NCI-H82 treated with DMSO at 0.1 percent for 48 hours (cell line): ENCODE data around the gene ADGRB3.
"Not testable (repeated sequence)": the region's sequence is repeated elsewhere in the genome, so short reads cannot be mapped to it uniquely, and the experiment has no call there.

Experiments used
- DNase-seq: peaks from one replicate; lab custom pipeline; 2025; ENCODE audit not compliant: unreplicated experiment; lab: John Stamatoyannopoulos, UW

Gene ADGRB3

DNA sequence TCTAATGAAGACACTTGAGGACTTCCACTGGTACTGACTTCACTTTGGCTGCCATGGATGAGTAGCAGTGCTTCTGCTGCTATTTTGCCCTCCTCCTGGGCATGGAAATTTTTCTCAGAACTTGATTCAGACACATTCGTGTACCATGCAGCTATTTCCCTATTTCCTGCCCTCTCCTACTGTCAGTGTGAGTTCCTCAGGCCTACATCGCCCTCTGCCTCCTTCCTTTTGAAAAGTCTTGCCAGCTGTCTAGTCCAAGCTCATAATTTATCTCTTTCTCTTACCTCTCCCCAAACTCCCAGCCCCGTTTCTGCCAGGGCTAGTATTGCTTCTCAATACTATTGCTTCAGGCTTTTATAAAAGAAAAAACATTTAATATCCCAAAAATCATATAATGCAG lies 470.2 kb downstream of the ADGRB3 start:
- no peak for DNase-seq

DNA sequence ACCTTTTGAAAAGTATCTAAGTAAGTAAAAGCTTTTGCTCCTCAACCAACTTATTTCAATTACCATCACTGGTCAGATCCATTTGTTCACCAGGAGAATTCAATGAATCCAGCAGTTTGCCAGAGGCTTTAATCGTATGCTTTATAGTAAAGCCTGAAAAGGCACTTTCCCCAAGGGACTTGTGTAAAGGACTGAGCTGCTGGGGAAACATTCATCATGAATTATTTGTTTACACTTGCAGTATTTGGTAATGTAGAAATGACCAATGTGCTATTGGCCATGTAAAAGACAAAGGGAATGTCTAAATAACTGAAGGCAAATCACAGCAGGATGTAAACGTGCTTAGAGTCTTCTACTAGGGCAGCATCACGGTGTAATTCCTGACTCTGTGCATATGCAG lies 471.4 kb downstream of the ADGRB3 start:
- no peak for DNase-seq

DNA sequence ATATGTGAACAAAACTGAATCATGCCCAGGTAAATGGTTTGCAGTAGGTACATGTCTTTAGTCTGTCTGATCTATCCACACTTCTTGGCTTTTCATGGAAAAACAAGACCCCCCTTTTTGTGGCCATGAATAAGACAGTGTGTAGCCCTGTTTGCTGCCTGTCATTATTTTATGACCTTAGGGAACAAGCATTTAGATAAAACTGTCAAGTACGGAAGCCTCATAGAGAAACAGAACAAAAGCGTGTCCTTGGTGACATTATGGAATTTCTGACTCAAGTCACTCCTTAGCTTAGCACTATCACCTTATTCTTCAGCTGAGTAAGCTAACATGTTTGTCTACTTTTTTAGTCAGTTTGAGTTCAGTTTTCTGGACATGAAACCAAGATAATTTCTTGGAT lies 476.2 kb downstream of the ADGRB3 start:
- DNase-seq: no peak

DNA sequence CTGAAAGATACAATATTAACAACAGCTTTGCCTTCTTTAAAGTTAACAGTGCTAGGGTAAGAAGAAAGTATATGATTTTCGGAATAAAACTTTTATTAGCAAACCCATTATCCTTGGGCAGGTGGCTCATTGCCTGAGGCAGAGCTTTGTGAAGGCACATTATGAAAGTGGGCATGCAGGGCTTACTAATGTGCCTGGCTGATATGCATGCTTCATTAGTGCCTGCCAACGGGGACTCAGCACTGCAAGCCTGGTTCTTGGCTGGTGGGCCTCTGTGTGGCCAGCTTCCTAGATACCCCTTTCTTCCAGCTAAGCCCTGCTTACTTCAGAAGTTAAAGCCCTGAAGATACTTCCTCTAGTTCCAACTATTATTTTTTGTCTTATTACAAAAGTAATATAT lies 481.6 kb downstream of the ADGRB3 start:
- DNase-seq: no peak

DNA sequence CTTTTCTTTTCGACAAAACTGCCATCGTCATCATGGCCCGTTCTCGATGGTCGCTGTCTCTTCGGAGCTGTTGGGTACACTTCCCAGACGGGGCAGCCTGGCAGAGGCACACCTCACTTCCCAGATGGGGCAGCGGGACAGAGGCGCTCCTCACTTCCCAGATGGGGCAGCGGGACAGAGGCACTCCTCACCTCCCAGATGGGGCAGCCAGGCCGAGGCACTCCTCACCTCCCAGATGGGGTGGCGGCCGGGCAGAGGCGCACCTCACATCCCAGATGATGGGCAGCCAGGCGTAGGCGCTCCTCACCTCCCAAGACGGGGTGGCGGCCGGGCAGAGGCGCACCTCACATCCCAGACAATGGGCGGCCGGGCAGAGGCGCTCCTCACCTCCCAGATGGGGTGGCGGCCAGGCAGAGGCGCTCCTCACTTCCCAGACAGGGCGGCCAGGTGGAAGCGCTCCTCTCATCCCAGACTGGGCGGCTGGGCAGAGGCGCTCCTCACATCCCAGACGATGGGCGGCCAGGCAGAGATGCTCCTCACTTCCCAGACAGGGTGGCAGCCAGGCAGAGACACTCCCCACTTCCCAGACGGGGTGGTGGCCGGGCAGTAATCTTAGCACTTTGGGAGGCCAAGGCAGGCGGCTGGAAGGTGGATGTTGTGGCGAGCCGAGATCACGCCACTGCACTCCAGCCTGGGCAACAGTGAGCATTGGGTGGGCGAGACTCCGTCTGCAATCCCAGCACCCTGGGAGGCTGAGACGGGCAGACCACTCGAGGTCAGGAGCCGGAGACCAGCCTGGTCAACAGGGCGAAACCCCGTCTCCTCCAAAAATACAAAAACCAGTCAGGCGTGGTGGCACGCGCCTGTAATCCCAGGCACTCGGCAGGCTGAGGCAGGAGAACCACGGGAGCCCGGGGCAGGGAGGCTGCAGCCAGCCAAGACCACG lies 486.7 kb downstream of the ADGRB3 start:
- DNase-seq: not testable (repeated sequence)

DNA sequence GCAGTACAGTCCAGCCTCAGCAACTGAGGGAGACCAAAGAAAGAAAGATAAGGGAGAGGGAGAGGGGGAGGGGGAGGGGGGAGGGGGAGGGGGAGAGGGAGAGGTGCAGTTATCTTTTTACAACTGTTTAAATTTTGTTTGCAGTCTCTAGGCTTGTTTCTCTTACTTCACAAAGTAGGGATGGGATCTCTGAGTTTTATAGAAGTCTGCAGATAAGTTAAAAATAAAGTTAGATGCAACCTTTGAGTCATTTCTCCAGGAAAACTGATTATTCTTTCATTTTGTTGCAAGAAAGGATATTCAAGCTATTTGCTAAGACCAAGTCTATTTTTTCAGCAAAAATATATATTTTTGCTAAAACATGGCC lies 487.3 kb downstream of the ADGRB3 start:
- DNase-seq: no peak

DNA sequence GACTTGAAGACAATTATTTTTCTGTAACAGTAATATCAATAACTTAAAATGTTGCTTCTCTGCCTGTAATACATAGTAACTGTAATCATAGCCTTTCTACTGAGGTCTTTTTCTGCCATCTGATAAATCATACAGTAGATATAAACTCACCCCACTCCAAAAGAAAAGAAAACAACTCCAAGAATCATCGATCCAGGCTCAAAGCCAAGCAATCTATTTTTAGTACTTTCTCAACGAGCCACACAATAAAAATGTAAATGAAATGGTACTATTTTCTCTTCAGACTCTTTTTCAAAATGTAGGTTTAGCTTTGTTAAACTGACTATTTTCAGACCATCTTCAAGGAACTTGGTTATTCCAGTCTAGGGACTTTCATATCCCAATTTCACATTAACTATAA lies 493.3 kb downstream of the ADGRB3 start:
- no peak for DNase-seq

DNA sequence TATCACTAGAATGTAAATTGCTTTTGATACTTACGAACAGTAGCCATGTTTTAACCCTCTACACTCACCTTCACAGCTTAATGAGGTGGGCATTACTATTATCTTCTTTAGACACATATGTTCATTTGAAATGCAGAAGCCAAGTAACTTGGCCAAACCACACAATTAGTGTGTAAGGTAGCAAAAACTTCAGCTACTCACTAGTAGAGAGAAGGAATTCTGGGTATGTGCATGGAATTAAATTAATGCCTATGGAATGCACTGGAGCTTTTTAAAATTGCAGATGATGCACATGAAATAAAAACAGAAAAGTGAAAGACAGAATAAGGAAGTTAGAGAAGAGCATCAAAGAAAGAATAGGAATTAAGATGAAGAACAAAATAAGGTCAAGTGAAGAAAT lies 494.0 kb downstream of the ADGRB3 start:
- no peak for DNase-seq

DNA sequence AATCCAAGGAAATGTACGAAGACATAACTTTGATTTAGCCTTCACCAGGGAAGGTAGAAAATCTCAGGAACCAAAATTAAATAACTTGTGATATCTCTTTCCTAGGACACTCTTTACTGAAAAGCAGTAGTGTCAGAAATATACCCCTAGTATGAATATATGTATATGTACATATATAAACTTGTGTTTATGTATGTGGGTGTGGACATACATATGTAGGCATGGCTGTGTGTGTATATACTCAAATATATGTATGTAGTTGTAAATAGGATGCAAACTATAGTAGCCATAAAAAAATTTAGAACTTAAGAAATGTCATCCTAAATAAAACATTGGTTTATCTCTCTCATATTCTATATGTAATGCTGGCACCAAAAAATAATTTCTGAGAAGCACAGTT lies 500.8 kb downstream of the ADGRB3 start:
- DNase-seq: no peak

DNA sequence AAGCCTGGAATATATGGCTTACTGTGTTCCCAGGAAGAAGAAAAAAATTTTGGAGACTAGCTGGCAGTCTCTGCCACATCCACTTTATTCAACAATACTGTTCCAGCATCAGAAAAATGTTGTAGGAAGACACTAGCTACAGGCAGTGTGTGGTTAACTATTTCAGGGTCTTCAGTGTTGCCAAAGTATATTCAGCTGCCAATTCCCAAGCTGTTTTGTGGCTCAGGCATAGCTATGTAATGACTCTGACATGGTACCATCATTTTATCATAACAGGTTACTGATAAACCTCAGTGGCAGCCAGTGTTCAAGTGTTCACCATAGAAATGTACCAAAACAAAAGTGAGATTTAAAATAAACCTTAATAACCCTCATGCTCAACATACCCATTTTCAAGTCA lies 503.1 kb downstream of the ADGRB3 start:
- no peak for DNase-seq

DNA sequence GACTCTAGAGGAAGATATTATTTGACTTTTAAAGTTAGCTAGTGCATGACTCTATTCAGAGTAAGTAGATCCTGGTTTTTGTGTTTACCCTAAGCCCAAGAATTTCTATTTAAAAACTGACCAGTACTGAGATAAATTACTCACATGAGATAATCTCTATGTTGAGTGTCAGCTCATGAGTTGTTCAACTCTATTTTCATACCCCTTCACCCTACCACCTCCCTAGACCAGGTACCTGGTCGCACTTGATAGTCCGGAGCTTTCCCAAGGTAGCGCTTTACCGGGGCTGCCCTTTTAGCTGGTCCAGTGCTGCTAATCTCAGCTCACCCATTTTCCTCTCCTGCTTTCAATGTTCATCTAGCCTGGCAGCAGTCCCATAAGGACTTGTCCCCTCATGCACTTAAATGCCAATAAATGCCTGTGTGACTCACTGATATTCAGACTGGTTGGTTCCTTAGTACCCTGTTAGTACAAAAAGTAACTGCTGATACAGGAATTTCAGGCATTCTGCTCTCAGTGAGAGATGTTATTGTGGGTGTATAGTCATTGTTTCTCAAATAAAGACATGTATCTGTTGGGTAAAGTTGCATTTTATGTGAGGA lies 503.9 kb downstream of the ADGRB3 start:
- no peak for DNase-seq

DNA sequence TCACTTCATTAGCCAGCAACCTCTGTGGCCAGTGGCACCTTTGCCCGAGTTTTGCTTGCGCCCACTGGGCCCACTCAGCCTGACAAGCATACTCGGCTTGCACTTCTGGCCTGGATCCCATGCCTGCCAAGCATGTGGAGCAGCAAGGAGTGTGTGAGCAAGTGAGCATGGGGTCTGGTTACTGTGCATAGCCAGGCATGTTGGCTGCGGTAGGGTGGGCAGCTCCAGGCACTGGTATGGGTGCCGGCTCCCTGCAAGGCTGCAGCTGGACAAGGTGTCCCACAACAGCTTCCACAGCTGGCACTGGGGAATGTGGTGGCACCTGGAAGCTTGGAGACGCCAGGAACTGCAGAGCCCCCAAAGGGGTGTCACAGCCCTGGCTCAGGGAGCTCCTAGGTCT lies 510.0 kb downstream of the ADGRB3 start:
- DNase-seq: no peak

DNA sequence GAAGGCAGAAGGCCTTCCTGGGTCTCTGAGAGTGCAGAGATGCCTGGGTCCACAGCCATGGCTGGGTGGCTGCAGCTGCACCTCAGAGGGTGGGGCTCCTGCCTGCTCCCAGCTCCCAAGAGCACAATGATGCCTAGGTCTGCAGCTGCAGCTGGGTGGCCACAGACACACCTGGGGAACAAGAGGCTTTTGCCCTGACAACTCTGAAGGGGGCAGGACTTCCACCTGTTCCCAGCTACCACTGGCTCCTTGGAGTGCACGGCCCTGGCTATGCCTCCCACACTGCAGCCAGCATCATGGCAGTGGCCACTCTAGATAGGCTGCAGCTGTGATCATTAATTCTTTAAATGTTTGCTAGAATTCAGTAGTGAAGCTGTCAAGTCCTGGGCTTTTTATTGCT lies 511.3 kb downstream of the ADGRB3 start:
- no peak for DNase-seq

DNA sequence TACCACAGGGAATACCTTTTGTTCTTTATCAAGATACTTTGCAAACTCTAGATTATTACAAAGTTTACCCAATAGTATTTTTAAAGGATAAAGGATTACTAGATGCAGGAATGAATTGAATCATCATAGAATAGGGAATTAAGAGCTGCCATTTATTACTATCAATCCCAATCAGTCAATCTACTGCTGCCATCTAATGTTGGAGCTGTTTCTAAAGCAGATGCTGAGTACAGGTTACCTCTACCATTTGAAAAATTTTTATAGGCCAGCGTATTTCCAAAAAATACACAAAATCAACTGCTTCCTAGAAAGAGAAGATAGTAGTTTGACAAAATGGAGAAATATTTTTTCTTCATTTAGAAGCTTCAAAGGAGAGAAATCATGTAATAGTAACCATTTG lies 520.4 kb downstream of the ADGRB3 start:
- no peak for DNase-seq

DNA sequence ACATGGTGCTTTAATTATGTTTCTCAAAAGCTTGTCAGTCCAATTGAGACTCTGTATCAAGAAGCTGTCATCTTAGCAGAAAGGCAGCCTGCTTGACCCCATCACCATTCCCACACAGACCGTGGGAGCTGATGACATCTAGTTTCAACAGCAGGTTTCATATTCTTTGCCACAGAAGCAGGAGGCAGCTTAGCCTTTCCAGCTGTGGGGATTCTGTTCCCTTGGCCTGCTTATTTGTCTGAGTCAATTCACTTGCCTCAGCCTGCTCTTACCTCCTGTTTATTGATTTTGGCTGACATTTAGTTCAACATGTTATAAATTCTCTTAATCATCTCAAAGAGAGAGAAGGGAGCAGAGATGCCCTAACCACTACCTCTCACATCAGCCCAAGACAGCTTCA lies 527.7 kb downstream of the ADGRB3 start:
- no peak for DNase-seq

DNA sequence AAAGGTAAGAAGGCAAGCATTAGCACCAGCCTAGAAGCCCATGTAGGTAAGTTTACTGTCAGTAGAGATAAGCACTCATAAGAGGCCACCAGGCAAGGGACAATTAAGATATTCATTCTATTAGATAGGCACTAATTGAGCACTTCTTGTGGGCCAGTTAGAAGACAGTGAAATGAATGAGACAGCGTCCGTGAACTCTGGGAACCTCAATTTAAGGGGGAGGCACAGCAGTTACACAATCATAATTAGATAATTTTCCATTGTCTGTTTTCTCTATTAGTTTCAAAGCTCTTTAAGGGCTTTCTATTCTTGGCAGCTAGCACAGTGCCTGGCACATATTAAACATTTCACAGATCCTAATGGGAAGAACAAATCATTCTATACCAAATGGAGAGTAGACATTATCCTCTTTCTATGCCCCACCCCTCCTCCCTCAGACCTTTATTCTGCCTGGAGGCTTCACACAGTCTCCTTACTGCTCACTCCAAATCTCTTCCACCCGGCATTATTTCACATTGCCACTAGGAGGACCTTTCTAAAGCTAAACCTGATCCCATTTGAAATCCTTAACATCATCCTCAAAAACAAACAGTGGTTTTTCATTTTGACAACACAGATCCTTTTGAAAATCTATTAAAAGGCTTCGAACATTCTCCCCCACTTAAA lies 529.6 kb downstream of the ADGRB3 start:
- peak; percentile 41 for DNase-seq

DNA sequence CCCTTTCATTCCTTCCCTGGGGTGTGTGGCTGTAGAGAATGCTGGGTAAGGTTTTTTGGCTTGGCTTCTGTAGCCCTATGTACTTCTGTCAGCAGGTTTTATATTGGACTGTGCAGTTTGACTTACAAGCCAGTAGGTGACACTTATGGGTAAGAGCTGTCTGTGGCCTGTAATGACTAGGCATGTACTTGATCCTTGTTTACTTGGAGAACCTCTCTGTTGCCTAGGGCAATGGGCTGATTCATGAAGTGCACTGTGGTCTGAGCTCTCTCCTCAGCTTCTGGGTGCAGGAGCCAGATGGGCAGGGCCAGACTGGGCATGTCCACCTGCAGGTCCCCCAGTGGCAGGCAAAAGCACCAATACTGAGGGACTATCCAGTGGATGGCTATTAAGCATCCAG lies 544.6 kb downstream of the ADGRB3 start:
- no peak for DNase-seq

DNA sequence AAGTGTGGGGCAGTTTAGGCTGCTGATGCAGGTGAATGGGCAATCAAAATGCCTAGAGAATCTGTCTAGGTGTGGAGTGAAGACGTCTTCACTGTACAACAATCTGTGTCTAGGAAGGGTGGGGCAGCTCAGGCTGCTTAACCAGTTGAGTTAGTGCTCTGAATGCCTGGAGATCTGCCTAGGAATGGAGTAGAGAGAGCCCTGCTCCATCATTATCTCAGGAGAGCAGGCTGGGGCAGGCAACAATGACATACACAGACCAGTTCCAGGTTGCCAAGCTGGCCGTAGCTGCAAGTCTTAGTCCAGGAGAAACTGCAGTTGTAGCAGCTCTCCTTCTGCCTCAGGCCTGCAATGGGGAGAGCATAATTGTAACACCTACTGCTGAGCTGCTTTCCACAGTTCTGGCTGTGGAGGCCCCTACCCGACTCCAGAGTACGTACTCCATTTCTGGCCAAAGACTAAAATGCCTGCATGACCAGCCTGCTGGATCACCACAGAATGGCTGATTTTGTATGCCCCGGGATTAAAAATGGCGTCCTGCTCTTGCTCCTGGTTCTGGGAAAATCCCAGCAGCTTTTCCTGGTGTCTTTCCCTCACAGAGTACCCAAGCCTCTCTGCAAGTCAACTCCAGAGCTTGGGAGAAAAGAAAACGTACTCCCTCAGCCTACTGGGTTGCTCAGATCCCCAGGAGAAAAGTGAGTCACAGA lies 545.4 kb downstream of the ADGRB3 start:
- no peak for DNase-seq

DNA sequence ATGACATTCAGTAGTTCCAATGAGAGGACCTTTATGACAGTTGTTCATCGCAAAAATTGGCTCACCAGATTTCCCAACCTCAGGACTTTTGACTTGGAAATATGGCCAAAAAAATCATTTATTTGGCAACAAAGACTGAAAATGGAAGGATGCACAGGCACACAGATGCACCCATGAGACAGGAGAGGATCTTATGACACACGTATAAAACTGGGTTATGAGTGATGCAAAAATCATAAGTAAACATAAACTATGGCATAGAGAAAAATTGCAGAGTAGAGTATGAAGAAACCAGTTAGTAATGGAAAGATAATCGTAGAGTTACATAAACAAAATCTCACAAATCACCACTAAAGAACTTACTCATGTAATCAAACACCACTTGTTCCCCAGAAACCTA lies 546.9 kb downstream of the ADGRB3 start:
- DNase-seq: no peak

DNA sequence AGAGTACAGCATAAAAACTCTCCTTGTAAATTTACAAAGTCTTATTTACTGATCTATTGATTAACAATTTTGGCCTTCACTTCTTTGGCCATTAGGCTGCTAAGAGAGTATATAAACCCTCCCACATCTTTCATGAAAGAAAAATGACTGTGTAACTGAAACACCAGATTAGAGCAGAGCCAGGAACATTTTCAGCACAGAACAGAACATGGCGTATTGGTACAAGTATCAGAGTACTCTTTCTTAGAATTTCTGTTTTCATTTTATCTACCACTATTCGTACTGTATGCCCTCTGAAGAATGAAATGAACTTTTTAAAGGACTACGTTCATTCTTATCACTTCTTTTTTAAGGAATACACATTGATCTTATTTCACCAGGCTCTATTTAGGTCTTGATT lies 550.2 kb downstream of the ADGRB3 start:
- DNase-seq: no peak

DNA sequence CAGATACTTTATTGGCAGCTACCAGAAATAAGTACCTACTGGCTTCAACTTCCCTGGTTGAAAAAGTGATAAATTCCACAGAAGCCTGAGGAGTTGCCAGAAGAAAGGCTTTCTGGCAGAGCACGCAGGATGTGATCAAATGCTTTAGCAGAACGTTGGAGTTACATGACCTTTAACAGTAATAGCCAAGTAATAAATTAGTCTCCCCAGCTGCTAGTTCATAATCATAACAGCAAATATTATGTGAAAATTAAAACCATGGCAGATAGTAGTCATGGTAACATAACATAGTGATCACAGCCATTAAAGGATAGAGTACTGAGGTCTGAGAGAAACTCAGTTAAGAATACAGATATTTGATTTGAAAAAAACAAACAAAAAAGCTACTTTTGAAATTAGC lies 567.7 kb downstream of the ADGRB3 start:
- DNase-seq: no peak

DNA sequence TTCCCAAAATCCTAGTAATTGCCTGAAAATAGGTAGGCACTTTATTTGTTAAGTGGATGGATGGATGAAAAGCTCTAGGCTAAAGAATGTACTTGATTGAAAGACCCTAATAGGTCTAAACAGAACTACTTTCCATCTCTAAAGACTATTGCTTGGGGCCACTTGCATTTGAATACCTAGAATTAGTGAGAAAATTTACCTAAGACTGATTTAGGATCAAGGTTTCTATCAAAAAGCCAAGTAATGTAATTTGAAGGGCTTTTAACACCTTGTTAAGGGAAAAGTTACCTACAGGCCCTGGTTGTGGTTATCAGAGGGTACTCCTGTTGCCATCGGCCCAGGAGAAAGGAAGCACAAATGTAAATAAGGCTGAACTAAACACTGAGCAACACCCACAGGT lies 581.0 kb downstream of the ADGRB3 start:
- no peak for DNase-seq
